ENCODE data around the gene SELENOW.
"Not testable (repeated sequence)": the region's sequence is repeated elsewhere in the genome, so short reads cannot be mapped to it uniquely, and the experiment has no call there.

The SELENOW gene

GRCh38 chr19:47778049-47778953 is at the start of gene SELENOW:
Gene SELENOW (plus strand): TSS chr19:47778703. CDS start chr19:47778786, 83 bp downstream.
- no peak for DNase-seq (ENCODE audit: low read depth, low spot score)
- peak within 1 kb of the TSS; percentile 74 for H3K27ac ChIP-seq

GRCh38 chr19:47729468-47729798 is 49.1 kb upstream of the SELENOW start:
- peak; percentile 78 for DNase-seq (ENCODE audit: low read depth, low spot score)
- H3K27ac ChIP-seq: peak overlapping the region; percentile 95

- peak overlapping the region; percentile 95 for H3K27ac ChIP-seq
Observed at GRCh38 chr19:47729799-47730520, 48.5 kb upstream of the SELENOW start.

GRCh38 chr19:47730521-47730889 is 48.0 kb upstream of the SELENOW start:
- DNase-seq (ENCODE audit: low read depth, low spot score): no peak
- peak overlapping the region; percentile 95 for H3K27ac ChIP-seq

More at GRCh38 chr19:47729799-47730520, 48.5 kb upstream of the SELENOW start:
- no peak for DNase-seq (ENCODE audit: low read depth, low spot score)

GRCh38 chr19:47730910-47731309 is 47.6 kb upstream of the SELENOW start:
- H3K27ac ChIP-seq: peak overlapping the region; percentile 95
- DNase-seq (ENCODE audit: low read depth, low spot score): no peak

- no peak overlapping the region for H3K27ac ChIP-seq
Observed at GRCh38 chr19:47735131-47735530, 43.4 kb upstream of the SELENOW start.

GRCh38 chr19:47740866-47741519 is 37.5 kb upstream of the SELENOW start:
- no peak overlapping the region for H3K27ac ChIP-seq

More at GRCh38 chr19:47735131-47735530, 43.4 kb upstream of the SELENOW start:
- no peak for DNase-seq (ENCODE audit: low read depth, low spot score)

GRCh38 chr19:47741544-47742140 is 36.9 kb upstream of the SELENOW start:
- no peak for DNase-seq (ENCODE audit: low read depth, low spot score)
- H3K27ac ChIP-seq: peak overlapping the region; percentile 91

More at GRCh38 chr19:47740866-47741519, 37.5 kb upstream of the SELENOW start:
- no peak for DNase-seq (ENCODE audit: low read depth, low spot score)

- H3K27ac ChIP-seq: peak overlapping the region; percentile 91
- no peak for DNase-seq (ENCODE audit: low read depth, low spot score)
Observed at GRCh38 chr19:47742634-47743033, 35.9 kb upstream of the SELENOW start.

- DNase-seq (ENCODE audit: low read depth, low spot score): peak; percentile 85
- H3K27ac ChIP-seq: peak within 1 kb of the TSS; percentile 91
Observed at GRCh38 chr19:47745010-47745901, 33.2 kb upstream of the SELENOW start, which contains the start of gene NOP53. Gene NOP53 (plus strand): TSS chr19:47745546. CDS start chr19:47745560, 14 bp downstream.

GRCh38 chr19:47746129-47746528 is 32.4 kb upstream of the SELENOW start:
- peak overlapping the region; percentile 91 for H3K27ac ChIP-seq

GRCh38 chr19:47749326-47749725 is 29.2 kb upstream of the SELENOW start:
- DNase-seq (ENCODE audit: low read depth, low spot score): no peak
- H3K27ac ChIP-seq: no peak overlapping the region

More at GRCh38 chr19:47746129-47746528, 32.4 kb upstream of the SELENOW start:
- not testable (repeated sequence) for DNase-seq (ENCODE audit: low read depth, low spot score)

GRCh38 chr19:47750752-47751151 is 27.8 kb upstream of the SELENOW start:
- DNase-seq (ENCODE audit: low read depth, low spot score): no peak
- H3K27ac ChIP-seq: no peak overlapping the region

GRCh38 chr19:47752440-47753211 is 25.9 kb upstream of the SELENOW start:
- H3K27ac ChIP-seq: no peak overlapping the region
- no peak for DNase-seq (ENCODE audit: low read depth, low spot score)

- no peak for DNase-seq (ENCODE audit: low read depth, low spot score)
- H3K27ac ChIP-seq: no peak overlapping the region
Observed at GRCh38 chr19:47754206-47755064, 24.1 kb upstream of the SELENOW start.

- H3K27ac ChIP-seq: no peak overlapping the region
- no peak for DNase-seq (ENCODE audit: low read depth, low spot score)
Observed at GRCh38 chr19:47755065-47755761, 23.3 kb upstream of the SELENOW start.
